Fibroblast of peridontal ligament (primary cell): Measurements from ENCODE around the gene ACOX3.
"Not testable (repeated sequence)": the region's sequence is repeated elsewhere in the genome, so short reads cannot be mapped to it uniquely, and the experiment has no call there.

ENCODE experiments used
- DNase-seq: peaks from one replicate; pipeline ENCODE4 v3.0.0-alpha.2; 2010; ENCODE audit errors: extremely low read depth

ACOX3 gene

GRCh38 chr4:8387615-8388527 lies 52.7 kb downstream of the ACOX3 start:
- DNase-seq = no peak

DNA sequence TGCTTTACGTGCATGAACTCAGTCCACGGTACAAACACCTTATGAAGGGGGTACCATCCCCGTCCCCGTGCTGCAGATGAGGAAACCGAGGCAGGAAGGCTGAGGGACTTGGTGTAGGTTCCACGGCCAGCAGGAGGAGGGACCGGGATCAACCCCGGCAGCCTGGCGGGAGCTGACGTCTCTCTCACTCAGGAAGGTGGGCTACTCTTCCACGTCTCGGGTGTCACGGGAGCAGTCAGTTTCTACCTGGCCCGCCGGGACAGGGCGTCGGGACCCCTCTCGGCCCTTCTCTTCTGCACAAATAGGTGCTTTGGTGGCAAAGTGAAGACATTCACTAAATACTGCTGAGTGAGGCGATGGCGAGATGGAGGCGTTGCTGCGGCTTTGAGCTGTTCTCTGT lies 53.3 kb downstream of the ACOX3 start:
- no peak for DNase-seq

DNA sequence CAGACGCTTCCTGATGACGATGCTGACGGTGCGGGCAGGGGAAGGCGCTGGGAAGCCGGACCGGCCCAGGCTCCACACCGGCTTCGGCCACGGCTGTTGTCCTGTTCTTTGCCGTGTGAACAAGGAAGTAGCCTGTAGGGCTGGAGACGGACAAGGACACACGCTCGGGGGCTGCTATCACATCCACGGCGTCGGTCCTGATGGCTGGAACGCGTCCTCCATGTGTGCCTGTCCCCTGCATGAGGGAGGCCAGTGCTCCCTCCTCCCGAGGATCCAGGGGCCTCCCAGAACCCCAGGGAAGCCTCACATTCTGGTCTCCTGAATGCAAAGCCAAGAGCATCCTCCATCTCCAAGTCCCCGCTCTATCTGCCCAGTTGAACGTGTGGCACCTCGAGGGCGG lies 53.8 kb downstream of the ACOX3 start:
- no peak for DNase-seq

GRCh38 chr4:8386131-8386530 lies 54.4 kb downstream of the ACOX3 start:
- DNase-seq = not testable (repeated sequence)

GRCh38 chr4:8385611-8386010 lies 54.9 kb downstream of the ACOX3 start:
- DNase-seq = no peak

- no peak for DNase-seq
Measured at GRCh38 chr4:8385106-8385505, 55.4 kb downstream of the ACOX3 start.

GRCh38 chr4:8384397-8385060 lies 56.0 kb downstream of the ACOX3 start:
- no peak for DNase-seq

GRCh38 chr4:8383451-8384160 lies 56.9 kb downstream of the ACOX3 start:
- DNase-seq = peak; percentile 65

GRCh38 chr4:8383016-8383415 lies 57.5 kb downstream of the ACOX3 start:
- no peak for DNase-seq

DNA sequence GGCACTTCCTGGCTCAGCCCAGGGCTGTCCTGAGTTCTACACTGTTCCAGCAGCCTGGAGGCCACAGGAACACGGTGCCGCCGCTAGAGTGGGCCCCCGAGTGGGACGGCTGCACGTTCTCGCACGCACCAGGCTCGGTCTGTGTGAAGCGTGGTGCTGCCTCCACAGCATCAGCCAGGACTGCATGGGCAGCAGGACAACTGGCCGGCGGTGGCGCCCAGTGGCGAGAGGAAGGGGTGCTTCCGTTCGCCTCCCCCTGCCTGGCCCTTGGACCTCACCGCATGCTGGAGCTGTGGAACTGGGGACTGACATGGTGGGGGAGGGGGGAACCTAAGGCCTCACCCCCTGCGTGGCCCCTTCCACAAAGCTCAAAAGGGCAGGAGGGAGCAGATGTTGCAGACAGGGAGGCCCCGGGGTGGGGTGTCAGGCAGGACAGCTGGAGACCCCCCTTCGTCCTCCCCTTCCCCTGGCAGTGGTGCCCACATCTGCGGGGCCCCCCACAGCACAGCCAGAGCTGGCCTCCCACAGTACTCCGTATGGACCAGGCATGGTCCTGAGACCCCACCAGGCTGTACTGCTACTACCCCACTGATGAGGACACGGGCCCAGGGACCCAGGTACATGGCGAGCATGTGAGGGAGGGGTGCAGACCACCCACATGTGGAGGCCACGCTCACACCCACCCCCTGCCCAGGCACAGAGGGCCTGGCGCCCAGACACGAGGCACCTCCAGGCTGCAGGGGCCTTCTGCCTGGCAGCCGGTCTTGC lies 58.5 kb downstream of the ACOX3 start:
- no peak for DNase-seq

DNA sequence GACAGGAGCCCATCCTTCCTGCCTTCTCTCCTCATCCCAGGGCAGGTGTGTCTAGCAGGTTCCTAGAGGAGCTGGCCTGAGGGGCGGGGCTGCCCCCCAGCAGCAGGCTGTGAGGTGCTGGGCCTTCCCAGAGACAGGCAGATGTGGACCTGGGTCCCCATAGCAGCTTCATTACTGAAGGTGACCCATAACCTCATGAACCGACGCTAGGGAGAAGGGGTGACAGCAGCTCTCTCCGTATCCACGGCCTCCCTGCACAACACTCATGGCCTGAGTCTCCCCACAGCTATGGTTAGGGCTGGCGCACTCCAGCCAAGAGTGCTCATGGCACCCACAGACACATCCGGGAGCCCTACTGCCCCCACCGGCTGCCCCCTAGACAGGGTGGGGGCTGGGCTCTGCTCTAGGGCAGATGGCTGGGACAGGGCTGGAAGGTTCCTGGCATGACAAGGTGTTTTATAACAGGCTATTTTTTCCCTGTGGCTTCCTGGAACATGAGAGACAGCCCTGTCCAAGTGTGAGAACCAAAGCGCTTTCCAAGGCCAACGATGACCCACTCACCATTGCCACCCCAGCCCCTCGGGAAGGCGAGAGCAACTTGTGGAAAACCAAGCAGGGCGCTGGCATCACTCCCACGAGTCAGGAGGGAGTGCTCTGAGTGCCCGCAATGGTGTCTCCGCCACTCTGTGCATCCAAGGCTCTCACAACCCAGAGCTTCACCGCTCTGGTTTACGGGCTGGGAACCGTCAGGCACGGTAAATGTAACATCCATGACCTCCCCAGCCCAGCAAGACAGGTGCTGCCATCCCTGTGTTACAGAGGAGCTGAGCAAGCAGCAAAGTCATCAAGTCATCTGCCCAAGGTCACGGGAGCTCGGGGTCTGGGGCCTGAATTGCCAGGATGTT lies 59.8 kb downstream of the ACOX3 start:
- no peak for DNase-seq

DNA sequence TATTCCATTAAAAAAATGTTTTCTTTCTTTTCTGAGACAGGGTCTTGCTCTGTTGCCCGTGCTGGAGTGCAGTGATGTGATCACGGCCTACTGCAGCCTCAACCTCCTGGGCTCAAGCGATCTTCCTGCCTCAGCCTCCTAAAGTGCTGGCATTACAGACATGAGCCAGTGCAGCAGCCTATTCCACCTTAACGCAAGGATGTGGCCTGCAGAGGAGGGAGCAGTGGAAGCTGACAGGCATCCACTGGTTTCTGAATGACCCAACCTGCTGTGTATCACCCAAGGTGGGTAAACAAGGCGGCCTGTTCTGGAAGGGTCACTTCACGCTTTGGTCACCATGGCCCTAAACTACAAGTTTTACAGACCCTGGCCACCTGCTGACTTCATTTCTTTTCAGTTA lies 60.8 kb downstream of the ACOX3 start:
- DNase-seq = no peak

DNA sequence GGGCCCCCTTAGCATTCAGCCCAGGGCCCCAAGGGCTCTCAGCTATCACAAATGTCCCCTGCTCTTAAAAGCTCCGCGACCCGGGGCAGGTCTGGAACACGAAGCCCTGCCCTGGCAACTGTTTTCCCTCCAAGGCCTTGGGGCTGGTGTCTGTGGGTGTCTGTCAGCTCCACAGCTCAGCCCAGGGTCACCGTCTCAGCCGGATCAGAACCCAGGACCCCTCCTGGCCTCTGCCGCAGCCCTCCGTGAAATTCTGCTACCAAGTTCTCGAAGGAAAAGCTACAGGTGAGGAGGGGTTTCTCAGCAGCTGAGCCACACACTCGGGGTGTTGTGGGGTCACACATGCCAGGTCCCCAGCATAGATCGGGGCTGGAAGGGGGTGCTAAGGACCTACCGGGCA lies 61.2 kb downstream of the ACOX3 start:
- no peak for DNase-seq

DNA sequence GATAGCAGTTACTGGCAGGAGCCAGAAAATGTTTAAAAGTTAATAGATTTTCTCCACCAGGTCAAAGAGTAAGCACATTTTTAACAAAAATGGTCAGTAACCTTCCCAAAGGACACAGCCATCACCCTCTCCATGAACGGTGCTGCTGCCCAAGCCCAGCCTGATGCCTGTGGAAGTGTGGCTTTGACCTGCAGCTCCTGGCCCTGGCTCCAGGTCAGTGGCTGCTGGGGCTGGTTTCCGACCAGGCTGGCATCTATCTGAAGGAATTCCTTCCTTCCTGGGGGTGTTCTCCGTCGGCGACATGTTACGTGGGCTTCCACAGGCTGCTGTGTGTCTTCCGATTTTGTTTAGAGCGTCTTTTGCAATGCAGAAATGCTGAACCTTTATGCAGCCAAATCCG lies 61.7 kb downstream of the ACOX3 start:
- no peak for DNase-seq

GRCh38 chr4:8378101-8378724 lies 62.3 kb downstream of the ACOX3 start:
- no peak for DNase-seq

DNA sequence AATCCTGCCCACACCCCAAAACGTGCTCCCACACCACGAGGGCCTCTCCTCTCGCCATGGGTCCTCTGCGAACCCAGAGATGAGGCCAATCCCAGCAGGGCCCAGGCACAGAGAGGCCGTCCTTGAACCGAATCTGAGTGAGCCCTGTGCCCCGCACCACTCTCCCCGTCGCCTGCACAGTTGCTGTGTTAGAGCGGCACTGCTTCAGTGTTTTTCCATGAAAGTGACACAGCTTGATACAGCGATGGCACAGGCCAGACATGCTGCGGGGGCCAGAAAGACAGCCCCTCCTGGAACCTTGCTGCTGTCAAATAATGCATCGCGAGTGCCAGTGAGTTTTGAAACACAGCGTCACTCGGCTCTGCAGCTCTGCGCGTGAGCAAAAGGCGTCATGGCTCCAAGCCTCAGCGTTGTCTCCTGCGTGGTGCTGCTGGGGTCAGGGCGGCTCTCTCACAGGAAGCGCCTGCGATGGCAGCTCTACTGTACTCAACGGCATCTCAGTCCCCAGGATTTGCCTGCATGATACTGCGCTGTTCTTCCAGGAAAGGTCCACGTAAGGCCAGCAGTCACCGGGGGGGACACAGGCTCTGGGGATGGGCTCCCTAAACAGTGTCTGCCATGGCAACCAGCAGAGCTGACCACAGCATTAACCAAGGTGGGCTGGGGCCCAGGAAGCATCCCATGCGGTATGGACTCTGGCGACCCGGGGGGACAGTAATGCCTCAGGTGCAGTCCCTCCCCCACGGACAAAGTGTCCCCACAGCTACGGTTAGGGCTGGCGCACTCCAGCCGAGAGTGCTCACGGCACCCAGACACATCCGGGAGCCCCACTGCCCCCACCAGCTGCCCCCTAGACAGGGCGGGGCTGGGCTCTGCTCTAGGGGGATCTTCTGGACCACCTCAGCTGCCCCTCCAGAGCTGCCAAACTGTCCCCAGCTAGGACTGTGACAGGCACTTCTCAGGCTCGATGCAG lies 63.1 kb downstream of the ACOX3 start:
- DNase-seq = no peak

GRCh38 chr4:8376361-8377102 lies 64.0 kb downstream of the ACOX3 start:
- no peak for DNase-seq
